Nucleus accumbens (tissue), 56 donors: ENCODE results near the gene TIMM9.
A peak's percentile ranks its signal among the peaks of the same experiment; 100 is the strongest.
"Not testable (repeated sequence)": the region's sequence is repeated elsewhere in the genome, so short reads cannot be mapped to it uniquely, and the experiment has no call there.

Experiments
- DNase-seq, 56 donors: peaks; one replicate each; lab custom pipeline; 2025; lab: John Stamatoyannopoulos, UW

Gene TIMM9, protein sequence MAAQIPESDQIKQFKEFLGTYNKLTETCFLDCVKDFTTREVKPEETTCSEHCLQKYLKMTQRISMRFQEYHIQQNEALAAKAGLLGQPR

DNA sequence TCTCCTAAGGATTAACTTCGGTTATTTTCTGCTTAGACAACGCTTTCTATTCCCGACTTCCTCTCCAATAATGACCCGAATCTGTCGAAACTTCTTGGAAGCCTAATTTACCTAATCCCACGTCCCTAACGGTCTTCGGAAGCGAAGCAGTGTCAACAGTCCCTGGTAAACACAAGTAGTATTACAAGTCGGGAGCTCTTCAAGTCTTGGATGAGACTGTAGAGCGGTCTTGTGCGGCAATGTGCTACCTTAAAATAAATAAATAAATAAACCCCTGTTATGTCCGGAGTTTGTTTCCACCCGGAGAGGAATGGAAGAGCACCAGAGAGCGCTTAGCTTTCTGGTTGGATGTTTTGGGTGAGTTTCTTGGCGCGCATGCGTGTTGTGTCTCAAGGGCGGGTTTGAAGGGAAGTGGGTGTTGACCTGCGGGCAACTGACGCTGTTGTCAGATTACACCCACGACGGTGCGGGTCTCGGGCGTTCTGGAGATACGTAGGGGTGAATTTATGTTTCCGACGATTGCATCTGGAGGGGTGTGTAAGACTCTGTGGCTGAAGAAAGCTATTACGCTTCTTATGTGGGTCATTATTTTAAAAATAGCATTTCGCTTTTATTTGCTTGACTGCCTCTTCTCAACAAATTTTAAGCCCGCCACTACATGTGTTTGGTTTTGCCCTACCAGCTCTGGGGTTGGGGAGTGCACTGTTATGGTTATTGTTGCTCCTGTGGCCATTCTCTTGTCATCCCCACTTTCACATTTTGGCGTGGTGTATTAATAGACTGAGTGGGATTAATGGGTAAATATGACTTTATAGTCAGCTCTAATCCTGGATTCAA lies at the start of gene TIMM9, which contains the start of gene KIAA0586:
Gene TIMM9 (minus strand): TSS at position 251 of the 837 bp plus-strand sequence. CDS start 15,586 bp downstream, outside the sequence.
Gene KIAA0586 (plus strand): TSS at position 439 of the 837 bp plus-strand sequence. CDS start 546 bp downstream, outside the sequence.
- DNase-seq, result peak; percentile 48 to 96 (median 88)

DNA sequence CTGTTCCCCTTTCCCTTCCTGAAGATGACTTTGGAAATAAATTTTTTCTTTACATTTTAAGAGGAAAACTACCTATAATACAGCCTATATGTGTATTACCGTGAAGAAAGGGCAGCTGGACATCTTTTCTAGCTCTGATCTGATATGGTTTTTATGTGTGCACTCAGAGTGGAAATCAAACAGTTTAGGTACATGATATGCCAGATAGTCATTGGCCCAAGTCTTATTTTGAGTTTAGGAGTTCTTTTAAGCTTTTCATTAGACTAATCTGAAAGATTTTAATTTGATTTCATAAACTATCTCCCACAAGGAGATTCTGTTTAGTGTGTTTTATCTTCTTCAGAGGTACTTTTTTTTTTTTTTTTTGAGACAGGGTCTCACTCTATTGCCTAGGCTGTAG lies 49.0 kb upstream of the TIMM9 start:
- DNase-seq, result no peak

DNA sequence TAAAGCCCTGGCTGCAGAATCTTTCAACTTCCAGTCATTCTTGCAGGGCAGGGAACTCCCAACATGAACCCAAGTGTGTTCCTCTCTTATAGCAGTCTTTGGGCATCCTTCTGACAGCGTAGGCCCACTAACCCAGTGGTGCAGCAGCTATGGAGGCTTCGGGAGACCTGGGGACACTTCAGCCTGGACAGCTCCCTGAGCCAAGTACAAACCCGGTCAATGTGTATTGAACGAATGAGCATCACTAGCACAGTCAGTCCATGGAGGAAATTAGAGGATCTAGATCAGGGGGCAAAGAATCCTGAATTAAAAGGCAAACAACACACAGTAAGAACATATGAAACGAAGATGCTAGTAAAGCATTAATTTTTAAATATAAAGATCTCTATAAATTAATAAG lies 42.0 kb upstream of the TIMM9 start:
- no peak for DNase-seq

DNA sequence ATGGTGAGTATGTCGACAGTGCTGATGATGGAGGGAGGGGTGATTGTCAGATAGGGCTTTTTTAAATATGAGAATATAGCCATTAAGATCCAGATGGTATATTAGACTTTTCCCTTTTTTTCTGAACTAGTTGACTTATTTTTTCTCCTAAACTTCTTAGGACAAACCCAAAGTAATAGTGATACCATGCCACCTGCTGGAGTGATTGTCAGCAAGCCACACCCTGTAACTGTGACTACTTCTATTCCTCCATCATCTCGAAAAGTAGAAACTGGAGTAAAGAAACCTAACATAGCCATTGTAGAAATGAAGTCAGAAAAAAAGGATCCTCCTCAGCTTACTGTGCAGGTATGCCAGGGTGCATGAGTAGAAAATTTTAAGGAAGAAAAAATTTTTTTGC lies 40.2 kb upstream of the TIMM9 start:
- no peak for DNase-seq

DNA sequence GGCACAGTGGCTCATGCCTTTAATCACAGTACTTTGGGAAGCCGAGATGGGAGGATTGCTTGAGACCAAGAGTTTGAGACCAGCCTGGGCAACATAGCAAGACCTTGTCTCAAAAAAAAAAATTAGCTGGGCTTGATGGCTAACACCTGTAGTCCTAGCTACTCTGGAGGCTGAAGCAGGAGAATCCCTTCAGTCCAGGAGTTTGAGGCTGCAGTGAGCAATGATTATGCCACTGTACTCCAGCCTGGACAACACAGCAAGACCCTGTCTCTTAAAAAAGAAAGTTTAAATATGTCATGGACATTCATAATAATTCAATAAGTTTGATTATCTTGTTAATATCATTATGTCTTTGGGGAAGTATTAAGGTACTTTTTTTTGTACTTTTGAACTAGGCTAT lies 39.1 kb upstream of the TIMM9 start:
- no peak for DNase-seq

DNA sequence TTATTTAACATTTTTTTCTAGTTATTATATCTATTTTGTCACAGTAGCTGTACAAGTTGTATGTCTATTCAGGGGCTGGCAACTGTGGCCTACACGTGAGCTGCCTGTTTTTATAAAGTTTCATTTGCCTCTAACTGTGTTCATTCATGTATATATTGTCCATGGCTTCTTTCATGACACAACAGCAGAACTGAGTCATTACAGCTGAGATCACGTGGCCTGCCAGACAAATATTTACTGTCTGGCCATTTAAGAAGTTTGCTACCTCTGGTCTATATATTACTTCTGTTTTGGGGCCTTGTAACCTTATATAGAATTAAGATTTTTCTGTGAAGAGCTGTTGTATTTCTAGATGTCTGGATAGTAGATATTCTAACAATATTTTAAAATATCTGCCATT lies 38.1 kb upstream of the TIMM9 start:
- DNase-seq, result no peak

DNA sequence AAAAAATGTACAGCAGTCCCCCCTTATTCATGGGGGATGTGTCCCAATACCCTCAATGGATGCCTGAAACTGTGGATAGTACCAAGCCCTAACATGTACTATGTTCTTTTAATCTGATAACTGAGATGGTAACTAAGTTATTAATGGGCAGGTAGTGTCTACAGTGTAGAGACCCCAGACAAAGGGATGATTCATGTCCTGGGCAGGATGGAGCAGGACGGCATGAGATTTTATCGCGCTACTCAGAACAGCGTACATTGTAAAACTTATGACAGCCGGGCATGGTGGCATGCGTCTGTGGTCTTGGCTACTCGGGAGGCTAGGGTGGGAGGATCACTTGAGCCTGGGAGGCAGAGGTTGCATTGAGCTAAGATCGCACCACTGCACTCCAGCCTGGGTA lies 37.3 kb upstream of the TIMM9 start:
- no peak for DNase-seq

DNA sequence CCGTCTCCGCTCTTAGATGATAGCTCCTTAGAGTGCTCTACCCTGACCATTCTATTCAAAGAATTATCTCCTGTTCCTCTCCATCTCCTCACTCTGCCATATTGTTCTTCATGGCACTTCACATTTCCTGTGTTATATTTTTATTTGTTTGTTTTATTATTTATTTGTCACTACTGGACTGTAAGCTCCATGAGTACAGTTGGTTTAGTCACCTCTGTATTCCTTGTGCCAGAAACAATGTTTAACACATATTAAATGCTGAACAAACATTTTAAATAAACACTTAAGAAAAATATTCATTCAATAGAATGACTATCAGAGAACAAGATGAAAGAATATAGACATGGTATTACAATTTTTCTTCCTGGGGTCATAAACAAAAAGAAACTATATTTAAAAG lies 35.8 kb upstream of the TIMM9 start:
- DNase-seq, result no peak

DNA sequence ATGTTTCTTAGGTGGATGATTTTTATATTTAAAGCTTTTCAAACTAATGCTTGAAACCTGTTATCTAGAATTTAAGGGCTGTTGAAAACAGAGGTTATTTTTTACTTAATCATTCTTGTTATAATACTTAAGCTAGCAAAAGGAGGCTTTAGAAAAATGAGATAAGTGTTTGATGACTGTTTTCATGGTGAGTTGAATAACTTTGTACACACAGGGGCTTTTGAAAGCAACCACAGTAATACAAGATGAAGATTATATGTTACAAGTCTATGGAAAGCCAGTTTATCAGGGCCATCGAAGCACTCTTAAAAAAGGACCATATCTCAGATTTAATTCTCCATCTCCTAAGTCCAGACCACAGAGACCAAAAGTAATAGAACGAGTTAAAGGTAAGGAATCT lies 33.4 kb upstream of the TIMM9 start:
- no peak for DNase-seq

DNA sequence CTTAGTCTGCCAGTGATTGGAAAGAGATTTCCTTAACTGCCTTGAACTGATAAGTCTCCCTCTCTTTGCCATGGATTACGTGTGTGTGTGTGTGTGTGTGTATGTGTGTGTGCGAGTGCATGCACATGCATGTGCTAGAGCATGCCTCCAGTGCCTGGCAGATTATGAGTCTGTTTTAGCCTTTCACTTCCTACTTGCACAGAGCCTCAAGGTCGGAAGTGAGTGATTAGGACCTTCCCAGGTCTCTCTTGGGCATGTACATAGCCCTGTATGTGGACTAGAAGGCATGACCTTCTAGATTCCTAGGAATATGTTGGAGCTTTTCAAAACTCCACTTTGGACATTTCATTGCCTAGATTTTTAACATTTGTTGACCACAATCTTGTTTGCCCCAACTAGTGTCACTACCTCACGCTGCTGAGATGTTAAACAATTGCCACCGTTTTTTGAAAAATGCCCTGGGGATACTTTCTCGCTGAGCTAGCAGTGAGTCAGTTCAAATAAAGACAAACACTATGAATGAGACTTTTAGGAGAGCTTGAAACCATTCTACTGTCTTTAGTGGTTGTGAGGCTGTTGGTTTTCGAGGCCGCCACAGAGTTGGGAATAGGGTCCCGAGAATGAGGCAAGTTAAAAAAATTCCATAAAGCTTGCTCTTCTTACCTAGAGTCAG lies 28.4 kb upstream of the TIMM9 start:
- no peak for DNase-seq

DNA sequence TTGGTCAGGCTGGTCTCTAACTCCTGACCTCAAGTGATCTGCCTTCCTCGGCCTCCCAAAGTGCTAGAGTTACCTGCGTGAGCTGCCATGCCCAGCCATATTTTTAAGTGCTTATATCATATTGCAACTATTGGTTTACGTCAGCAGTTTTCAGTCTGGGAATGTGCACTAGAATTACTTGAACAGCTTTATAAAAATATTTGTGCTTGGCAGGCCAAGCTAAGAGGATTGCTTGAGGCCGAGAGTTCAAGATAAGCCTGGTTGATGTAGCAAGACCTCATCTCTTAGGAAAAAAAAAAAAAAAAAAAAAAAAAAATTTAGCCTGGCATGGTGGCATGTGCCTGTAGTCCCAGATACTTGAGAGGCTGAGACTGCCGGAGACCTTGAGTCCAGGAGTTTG lies 17.3 kb upstream of the TIMM9 start:
- DNase-seq, result no peak

DNA sequence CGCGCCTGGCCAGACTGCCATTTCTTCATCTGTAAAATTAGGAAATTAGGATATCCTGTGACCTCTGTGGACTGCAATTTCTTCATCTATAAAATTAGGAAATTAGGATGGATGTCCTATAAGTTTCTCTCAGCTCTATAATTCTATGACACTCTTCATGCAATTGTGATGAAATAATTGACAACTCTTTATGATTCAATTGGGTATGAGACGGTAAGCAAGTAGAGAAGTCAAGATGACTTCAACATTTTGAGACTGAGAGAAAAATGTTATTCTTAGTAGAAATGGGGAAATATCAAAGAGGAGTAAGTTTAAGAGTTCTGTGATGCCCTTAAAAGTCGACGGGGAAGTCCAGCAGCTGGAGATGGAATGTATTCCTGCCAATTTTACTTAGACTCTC lies 12.1 kb upstream of the TIMM9 start:
- DNase-seq, result no peak

DNA sequence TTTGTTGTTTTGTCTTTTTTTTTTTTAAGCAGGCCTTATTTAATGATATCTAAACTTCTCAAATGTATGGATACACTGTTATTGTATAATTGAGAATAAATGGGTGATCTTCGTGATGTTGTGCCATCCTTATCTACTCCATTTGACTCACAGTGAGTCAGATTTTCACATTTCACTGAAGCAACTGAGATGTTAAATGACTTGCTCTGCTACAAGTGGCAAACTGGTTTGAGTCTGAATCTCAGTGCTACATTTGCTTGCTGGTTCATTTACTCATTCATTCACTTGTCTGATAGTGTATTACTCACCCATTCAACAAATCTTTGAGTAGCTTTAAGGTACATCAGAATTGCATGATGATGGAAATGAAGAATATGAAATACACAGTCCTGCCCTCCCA lies 2.8 kb upstream of the TIMM9 start:
- DNase-seq, result no peak

DNA sequence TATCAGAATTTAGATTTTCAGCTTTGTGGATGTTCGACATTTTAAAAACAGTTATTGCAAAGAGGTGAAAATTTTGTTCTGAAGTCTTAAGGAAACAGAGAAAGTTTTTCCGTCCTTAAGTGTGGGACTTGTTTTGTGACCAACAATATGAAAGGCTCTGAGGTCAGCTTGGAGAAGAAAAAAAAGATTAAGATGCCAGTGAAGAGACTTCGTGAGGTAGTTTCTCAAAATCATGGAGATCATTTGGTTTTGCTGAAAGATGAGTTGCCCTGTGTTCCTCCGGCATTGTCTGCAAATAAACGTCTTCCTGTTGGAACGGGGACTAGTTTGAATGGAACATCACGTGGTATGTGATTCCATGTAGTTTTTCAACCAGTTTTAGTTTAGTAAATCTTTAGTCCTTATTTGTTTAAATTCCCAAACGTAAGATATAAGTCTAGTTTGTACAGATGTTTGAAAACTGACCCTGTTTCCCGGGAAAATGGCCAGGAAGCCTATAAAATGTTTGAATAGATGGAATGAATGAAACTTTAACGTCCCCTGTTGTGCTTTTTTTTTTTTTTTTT lies 870 bp upstream of the TIMM9 start:
- DNase-seq, result peak in 6 of 56 donors; percentile 2 to 31 (median 10)

DNA sequence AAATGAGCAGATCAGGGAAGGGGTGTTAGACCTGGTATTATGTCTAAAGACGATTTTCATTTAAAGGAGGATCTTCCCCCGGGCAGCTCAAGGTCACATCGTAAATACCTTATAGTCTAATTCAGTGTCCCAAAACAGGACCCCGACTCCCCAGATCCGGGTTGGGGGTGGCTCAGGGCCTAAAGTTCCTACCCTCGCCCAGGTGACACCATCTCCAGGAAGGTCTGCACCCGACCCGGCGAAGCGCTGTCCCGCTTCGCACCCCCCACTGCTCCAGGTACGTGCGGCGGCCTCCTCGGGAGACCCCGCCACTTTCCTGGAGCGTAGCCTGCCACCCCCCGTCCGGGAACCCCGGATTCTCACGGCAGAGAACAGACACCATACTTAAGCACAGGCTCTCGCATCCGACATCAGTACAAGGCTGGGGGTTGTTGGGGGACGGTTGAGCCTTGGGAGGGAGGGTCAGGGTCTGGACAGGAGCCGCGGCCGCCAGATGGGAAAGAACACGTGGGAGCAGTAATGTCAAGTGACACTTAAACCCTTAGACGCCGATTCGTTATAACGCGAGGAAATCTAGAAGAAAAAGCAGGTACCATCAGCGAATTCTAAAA lies 556 bp downstream of the TIMM9 start:
- DNase-seq, result peak in 54 of 56 donors; percentile 5 to 88 (median 54)

DNA sequence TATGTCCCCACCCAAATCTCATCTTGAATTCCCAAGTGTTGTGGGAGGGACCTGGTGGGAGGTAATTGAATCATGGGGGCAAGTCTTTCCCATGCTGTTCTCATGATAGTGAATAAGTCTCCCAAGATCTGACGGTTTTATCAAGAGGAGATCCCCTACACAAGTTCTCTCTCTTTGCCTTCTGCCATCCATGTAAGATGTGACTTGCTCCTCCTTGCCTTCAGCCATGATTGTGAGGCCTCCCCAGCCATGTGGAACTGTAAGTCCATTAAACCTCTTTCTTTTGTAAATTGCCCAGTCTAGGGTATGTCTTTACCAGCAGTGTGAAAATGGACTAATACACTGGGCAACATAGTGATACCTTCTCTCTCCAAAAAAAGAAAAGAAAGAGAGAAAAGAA lies 10.4 kb downstream of the TIMM9 start:
- DNase-seq, result not testable (repeated sequence)

DNA sequence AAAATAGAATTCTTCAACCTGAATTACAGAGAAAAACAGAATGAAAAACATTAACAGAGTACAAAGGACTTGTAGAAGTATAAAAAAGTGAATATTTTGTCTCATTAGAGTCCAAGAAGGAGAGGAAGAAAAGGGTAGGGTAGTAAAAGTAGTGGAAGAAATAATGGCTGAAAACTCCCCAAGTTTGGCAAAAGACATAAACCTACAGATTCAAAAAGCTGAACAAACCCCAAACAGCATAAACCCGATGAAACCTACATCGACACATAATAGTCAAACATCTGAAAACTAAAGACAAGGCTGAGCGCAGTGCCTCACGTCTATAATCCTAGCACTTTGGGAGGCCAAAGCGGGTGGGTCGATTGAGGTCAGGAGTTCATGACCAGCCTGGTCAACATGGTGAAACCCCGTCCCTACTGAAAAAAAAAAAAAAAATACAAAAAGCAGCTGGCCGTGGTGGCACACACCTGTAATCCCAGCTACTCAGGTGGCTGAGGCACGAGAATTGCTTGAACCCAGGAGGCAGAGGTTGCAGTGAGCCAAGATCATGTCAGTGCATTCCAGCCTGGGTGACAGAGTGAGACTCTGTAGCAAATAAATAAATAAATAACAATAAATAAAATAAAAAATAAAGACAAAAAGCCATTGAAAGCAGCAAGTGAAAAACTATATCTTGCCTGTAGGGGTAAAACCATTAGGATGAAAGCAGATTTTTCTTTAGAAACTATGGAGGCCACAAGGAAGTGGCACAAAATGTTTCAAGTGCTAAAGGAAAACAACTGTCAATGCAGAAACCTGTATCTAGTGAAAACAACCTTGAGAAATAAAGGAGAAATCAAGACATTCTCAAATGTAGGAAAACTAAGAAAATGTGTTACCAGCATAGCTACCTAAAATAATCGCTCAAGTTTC lies 11.4 kb downstream of the TIMM9 start:
- no peak for DNase-seq

DNA sequence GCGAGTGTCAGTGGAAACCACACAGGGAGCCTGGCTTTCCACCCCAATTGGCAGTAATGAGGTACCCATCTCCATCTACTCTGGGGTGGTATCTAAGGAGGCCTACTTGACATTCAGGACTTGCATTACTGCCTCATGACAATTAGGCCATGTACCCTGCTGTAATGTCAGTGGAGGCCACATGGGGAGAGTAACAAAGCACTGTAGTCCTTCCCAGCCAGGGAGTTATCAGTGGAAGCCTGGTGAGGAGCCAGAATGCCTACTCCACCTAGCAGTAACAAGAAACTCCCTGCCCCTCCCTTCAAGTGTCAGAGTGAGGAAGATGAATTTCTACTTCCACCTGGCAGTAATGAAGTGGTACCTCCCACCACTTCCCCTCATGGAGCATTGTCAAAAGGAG lies 12.5 kb downstream of the TIMM9 start:
- DNase-seq, result no peak

DNA sequence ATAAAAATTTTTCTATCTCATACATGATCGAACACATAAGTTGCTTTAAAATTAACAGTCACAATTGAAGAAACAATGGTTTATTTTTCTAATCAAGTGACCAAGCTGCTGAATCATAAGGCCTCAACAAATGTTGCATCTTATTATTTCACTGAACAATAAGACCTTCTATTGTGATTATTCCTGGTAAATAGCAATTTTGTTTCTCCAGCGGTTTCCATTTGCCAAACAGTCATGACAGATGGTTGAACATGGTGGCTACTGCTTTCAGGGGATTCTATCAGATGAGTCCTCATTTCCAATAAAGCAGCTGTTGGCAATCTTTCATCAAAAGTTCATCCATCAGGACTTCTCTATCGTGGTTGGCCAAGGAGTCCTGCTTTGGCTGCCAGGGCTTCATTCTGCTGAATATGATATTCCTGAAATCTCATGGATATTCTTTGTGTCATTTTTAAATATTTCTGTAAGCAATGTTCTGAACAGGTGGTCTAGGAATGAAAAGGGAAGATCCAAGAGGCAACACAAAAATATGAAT lies 18.6 kb downstream of the TIMM9 start:
- DNase-seq, result peak in 7 of 56 donors; percentile 2 to 35 (median 9)

DNA sequence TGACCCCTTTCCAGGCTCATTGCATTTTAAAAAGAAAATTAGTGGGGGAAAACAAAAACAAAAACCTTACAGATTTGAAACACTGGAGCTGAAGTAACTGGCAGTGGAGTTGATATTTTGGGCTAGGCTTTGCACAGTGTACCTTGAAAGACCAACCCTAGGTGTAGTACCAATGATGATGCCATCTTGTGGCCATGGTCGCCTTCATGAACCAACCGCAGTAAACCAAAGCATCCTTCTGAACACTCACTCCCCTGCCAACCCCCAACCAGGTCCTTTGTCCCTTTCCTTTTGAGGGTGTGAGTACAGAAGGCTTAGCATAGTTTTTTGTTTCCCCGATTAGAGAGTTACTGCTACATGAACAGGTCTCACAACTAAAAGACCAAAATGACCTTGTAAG lies 25.7 kb downstream of the TIMM9 start:
- no peak for DNase-seq
